EH (cell line): Measurements from ENCODE around the gene BMP4.
"Not testable (repeated sequence)": the region's sequence is repeated elsewhere in the genome, so short reads cannot be mapped to it uniquely, and the experiment has no call there.

Experiments
- DNase-seq: peaks from one replicate; pipeline ENCODE4 v3.0.0-alpha.2; 2015; ENCODE audit warnings: low read depth

BMP4 gene

GRCh38 chr14:53956427-53957201 is at the start of gene BMP4:
TSS of gene BMP4 (minus strand) at chr14:53956825. CDS start at chr14:53952222, 4,603 bp downstream.
- peak; percentile 70 for DNase-seq

GRCh38 chr14:54003064-54003463 is 46.4 kb upstream of the BMP4 start:
- DNase-seq: peak; percentile 26

GRCh38 chr14:54002653-54003052 is 46.0 kb upstream of the BMP4 start:
- peak; percentile 89 for DNase-seq

GRCh38 chr14:54001189-54001878 is 44.7 kb upstream of the BMP4 start:
- peak; percentile 35 for DNase-seq

GRCh38 chr14:54000341-54000811 is 43.8 kb upstream of the BMP4 start:
- peak; percentile 82 for DNase-seq

GRCh38 chr14:53999061-53999488 is 42.5 kb upstream of the BMP4 start:
- peak; percentile 94 for DNase-seq

- DNase-seq: no peak
These were observed 39.4 kb upstream of the BMP4 start for GRCh38 chr14:53996041-53996440.

GRCh38 chr14:53993920-53994607 is 37.4 kb upstream of the BMP4 start:
- no peak for DNase-seq

- no peak for DNase-seq
These were observed 34.4 kb upstream of the BMP4 start for GRCh38 chr14:53990978-53991377.

- DNase-seq: not testable (repeated sequence)
These were observed 30.1 kb upstream of the BMP4 start for GRCh38 chr14:53986718-53987117.

- DNase-seq: not testable (repeated sequence)
These were observed 28.3 kb upstream of the BMP4 start for GRCh38 chr14:53984958-53985357.

- DNase-seq: no peak
These were observed 26.5 kb upstream of the BMP4 start for GRCh38 chr14:53983112-53983511.

- DNase-seq: no peak
These were observed 25.9 kb upstream of the BMP4 start for GRCh38 chr14:53982546-53982945.

GRCh38 chr14:53979747-53980642 is 23.4 kb upstream of the BMP4 start:
- DNase-seq: peak; percentile 91

- peak; percentile 47 for DNase-seq
These were observed 22.6 kb upstream of the BMP4 start for GRCh38 chr14:53979113-53979681.

- no peak for DNase-seq
These were observed 21.6 kb upstream of the BMP4 start for GRCh38 chr14:53978194-53978593.

GRCh38 chr14:53975444-53975843 is 18.8 kb upstream of the BMP4 start:
- no peak for DNase-seq

GRCh38 chr14:53971521-53971920 is 14.9 kb upstream of the BMP4 start:
- peak; percentile 18 for DNase-seq

- no peak for DNase-seq
These were observed 12.7 kb upstream of the BMP4 start for GRCh38 chr14:53969326-53969725.

GRCh38 chr14:53968726-53969125 is 12.1 kb upstream of the BMP4 start:
- no peak for DNase-seq

GRCh38 chr14:53967606-53968005 is 11.0 kb upstream of the BMP4 start:
- peak; percentile 37 for DNase-seq
